ENCODE results near the gene RER1.

The RER1 gene

DNA sequence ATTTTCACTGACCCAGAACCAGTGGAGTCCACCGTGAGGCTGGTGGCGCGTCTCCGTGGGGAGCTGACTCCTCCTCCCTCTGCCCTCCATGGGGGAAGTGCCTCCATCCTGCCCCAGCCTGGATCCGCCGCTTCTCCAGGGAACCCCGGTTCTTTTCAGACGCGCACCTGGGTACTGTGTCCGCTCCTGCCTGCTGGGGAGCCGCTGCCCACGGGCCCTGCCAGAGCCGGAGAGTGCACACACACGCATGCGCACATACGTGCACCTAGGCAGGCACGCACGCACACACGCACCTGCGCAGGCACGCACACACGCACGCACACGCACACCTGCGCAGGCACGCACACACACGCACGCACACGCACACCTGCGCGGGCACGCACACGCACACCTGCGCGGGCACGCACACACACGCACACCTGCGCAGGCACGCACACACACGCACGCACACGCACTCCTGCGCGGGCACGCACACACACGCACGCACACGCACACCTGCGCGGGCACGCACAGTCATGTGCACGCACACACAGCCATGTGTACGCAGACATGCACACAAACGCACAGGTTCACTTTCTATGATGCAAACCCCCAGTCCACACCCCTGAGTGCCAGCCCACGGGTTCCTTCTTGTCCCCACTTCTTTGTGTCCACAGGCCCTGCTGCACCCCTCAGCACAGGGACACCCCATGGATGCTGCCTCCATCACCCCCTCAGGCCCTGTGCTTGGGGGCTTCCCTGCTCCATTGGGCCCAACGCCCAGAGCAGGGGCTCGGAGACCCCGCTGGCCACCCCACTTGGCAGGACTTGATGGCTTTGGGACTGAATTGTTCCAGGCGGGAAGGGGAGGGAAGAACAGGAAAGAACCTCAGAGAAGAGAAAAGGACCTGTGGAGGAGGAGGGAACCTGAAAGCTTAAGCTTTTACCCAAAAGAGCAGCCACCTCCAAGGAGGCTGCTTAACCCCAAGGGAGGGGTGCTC, 43.0 kb upstream of the RER1 start:
- no peak overlapping the region for H2AFZ ChIP-seq (ENCODE audit: low read length)
- H3K9ac ChIP-seq (ENCODE audit: low read length), result no peak overlapping the region
- no peak overlapping the region for H3K4me3 ChIP-seq (ENCODE audit: low read length)
- H3K79me2 ChIP-seq (ENCODE audit: low read length), result no peaks in the 10 kb centered on the region
- H3K4me2 ChIP-seq (ENCODE audit: low read depth, low read length), result no peak overlapping the region
- no peaks in the 10 kb centered on the region for H4K20me1 ChIP-seq (ENCODE audit: insufficient read depth, low read length)
- H3K9me2 ChIP-seq (replicated peaks; ENCODE audit: insufficient read depth, low read length), result no peaks in the 10 kb centered on the region
- no peak overlapping the region for H3K27ac ChIP-seq (ENCODE audit: low read length)
- no peaks in the 10 kb centered on the region for H3K4me1 ChIP-seq (ENCODE audit: low read length)
- H3F3A ChIP-seq (ENCODE audit: insufficient read depth, low read length), result no peaks in the 10 kb centered on the region
- peaks cover 96% of the 10 kb centered on the region for H3K27me3 ChIP-seq (replicated peaks; ENCODE audit: insufficient read depth, low read length)
- no peaks in the 10 kb centered on the region for H3K9me3 ChIP-seq (replicated peaks; ENCODE audit: insufficient read depth, low read length)
- no peak for DNase-seq
- no peaks in the 10 kb centered on the region for H3K36me3 ChIP-seq (replicated peaks; ENCODE audit: insufficient read depth, low read length)
- TF ChIP-seq EZH2phosphoT487 (IDR thresholded peaks at IDR 0.05; ENCODE audit: low read length), result no peak
- TF ChIP-seq, protein P1, sequence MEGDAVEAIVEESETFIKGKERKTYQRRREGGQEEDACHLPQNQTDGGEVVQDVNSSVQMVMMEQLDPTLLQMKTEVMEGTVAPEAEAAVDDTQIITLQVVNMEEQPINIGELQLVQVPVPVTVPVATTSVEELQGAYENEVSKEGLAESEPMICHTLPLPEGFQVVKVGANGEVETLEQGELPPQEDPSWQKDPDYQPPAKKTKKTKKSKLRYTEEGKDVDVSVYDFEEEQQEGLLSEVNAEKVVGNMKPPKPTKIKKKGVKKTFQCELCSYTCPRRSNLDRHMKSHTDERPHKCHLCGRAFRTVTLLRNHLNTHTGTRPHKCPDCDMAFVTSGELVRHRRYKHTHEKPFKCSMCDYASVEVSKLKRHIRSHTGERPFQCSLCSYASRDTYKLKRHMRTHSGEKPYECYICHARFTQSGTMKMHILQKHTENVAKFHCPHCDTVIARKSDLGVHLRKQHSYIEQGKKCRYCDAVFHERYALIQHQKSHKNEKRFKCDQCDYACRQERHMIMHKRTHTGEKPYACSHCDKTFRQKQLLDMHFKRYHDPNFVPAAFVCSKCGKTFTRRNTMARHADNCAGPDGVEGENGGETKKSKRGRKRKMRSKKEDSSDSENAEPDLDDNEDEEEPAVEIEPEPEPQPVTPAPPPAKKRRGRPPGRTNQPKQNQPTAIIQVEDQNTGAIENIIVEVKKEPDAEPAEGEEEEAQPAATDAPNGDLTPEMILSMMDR (IDR thresholded peaks at IDR 0.05; ENCODE audit: low read length), result no peak
- TF ChIP-seq EZH2 (optimal IDR thresholded peaks at IDR 0.05; ENCODE audit: low read depth, low read length), result no peak

DNA sequence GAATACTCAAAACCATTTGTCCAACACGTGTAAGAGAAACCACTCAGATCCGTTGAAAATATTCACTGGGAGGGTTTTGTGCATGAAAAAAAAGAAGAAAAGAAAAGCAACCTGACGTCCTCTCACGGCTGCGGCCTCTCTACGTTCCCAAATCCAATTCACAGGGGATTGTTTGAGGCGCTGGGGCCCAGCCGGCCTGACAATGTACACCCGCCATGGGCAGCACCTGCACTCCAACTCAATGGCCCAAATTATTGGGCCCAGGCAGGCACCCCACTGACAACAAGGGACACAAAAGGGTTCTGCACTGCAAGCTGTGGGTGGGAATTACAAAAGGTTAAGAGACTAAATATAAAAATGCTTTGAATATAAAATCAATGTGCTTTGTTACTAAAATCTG, 41.8 kb upstream of the RER1 start:
- no peaks in the 10 kb centered on the region for H3K9me2 ChIP-seq (replicated peaks; ENCODE audit: insufficient read depth, low read length)
- no peak overlapping the region for H2AFZ ChIP-seq (ENCODE audit: low read length)
- no peak overlapping the region for H3K4me3 ChIP-seq (ENCODE audit: low read length)
- H3K27me3 ChIP-seq (replicated peaks; ENCODE audit: insufficient read depth, low read length), result peaks cover 97% of the 10 kb centered on the region
- H3K9me3 ChIP-seq (replicated peaks; ENCODE audit: insufficient read depth, low read length), result no peaks in the 10 kb centered on the region
- no peak overlapping the region for H3K9ac ChIP-seq (ENCODE audit: low read length)
- H3K79me2 ChIP-seq (ENCODE audit: low read length), result no peaks in the 10 kb centered on the region
- no peak overlapping the region for H3K4me2 ChIP-seq (ENCODE audit: low read depth, low read length)
- H3F3A ChIP-seq (ENCODE audit: insufficient read depth, low read length), result no peaks in the 10 kb centered on the region
- TF ChIP-seq EZH2phosphoT487 (IDR thresholded peaks at IDR 0.05; ENCODE audit: low read length), result no peak
- TF ChIP-seq EZH2 (optimal IDR thresholded peaks at IDR 0.05; ENCODE audit: low read depth, low read length), result no peak
- TF ChIP-seq, protein P1 (IDR thresholded peaks at IDR 0.05; ENCODE audit: low read length), result no peak
- no peaks in the 10 kb centered on the region for H3K36me3 ChIP-seq (replicated peaks; ENCODE audit: insufficient read depth, low read length)
- H3K27ac ChIP-seq (ENCODE audit: low read length), result no peak overlapping the region
- no peaks in the 10 kb centered on the region for H4K20me1 ChIP-seq (ENCODE audit: insufficient read depth, low read length)
- no peak for DNase-seq
- no peaks in the 10 kb centered on the region for H3K4me1 ChIP-seq (ENCODE audit: low read length)

DNA sequence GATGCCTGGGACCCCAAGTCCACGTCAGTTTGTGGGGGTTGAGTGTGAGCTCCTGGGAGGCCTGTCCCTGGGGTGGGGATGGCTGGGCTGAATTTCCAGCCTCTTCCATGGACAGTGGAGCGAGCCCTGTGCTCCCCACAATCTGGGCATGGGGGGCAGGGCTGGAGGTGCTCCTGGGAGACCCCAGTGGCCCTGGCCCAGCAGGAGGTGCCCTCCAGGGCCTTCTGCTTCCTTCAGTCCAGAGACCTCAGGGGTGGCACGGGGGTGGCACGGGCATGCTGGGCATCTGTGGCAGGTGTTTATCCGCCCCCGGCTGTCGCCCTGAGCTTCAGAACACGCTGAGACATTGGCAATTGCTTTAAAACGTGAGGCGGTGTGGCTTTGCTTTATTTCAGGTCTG, 41.1 kb upstream of the RER1 start:
- no peak overlapping the region for H3K27ac ChIP-seq (ENCODE audit: low read length)

More for the DNA sequence above, 41.1 kb upstream of the RER1 start:
- Histone ChIP-seq H3K9ac (ENCODE audit: low read length) (no peak overlapping the region), H3K4me2 (ENCODE audit: low read depth, low read length) (no peak overlapping the region), H3K4me3 (ENCODE audit: low read length) (no peak overlapping the region), H2AFZ (ENCODE audit: low read length) (no peak overlapping the region), H3K9me3 (replicated peaks; ENCODE audit: insufficient read depth, low read length) (no peaks in the 10 kb centered on the region), H3K27me3 (replicated peaks; ENCODE audit: insufficient read depth, low read length) (peaks cover 97% of the 10 kb centered on the region), H3K36me3 (replicated peaks; ENCODE audit: insufficient read depth, low read length) (no peaks in the 10 kb centered on the region), H3K9me2 (replicated peaks; ENCODE audit: insufficient read depth, low read length) (no peaks in the 10 kb centered on the region), H3F3A (ENCODE audit: insufficient read depth, low read length) (no peaks in the 10 kb centered on the region), H3K79me2 (ENCODE audit: low read length) (no peaks in the 10 kb centered on the region), H3K4me1 (ENCODE audit: low read length) (no peaks in the 10 kb centered on the region), H4K20me1 (ENCODE audit: insufficient read depth, low read length) (no peaks in the 10 kb centered on the region)
- TF ChIP-seq, protein P1 (IDR thresholded peaks at IDR 0.05; ENCODE audit: low read length), result no peak
- TF ChIP-seq EZH2phosphoT487 (IDR thresholded peaks at IDR 0.05; ENCODE audit: low read length) (no peak), EZH2 (optimal IDR thresholded peaks at IDR 0.05; ENCODE audit: low read depth, low read length) (no peak)
- no peak for DNase-seq
